ENCODE measurements around the gene MEIS1. TPM values are rescaled to one million over a fixed set of nuclear protein-coding genes. Genes with fewer than 3 reads are reported as not detected.

MEIS1 gene
- total RNA-seq, 2 donors from 2014 or later = 15.4 to 23.7 TPM

GRCh38 chr2:66580166-66581049, 145.5 kb downstream of the MEIS1 start:
- no peaks in the 10 kb centered on the region for H3K9me3 ChIP-seq
- 38% methylated on average over 10 of the region's 10 CpGs for WGBS
- peaks cover 6% of the 10 kb centered on the region for H3K4me1 ChIP-seq (replicated peaks)
- H3K27ac ChIP-seq = peak overlapping the region; percentile 79 to 89
- intact Hi-C loops (cut with DNase I) = loop anchor here (10.0 kb wide), 2 partner anchors 894 to 1074 kb away; no protein-coding TSS in a partner anchor
- H3K36me3 ChIP-seq = no peaks in the 10 kb centered on the region
- no peak for DNase-seq (ENCODE audit: low spot score)
- H3K4me3 ChIP-seq = no peak overlapping the region
- H3K27me3 ChIP-seq (replicated peaks; ENCODE audit: insufficient read depth) = peaks cover 25% of the 10 kb centered on the region
- TF ChIP-seq POLR2AphosphoS5 (IDR thresholded peaks at IDR 0.05) (no peak), POLR2A (IDR thresholded peaks at IDR 0.05) (no peak), CTCF (IDR thresholded peaks at IDR 0.05) (no peak)

- intact Hi-C loops (cut with DNase I) = loop anchor here (2.0 to 10.0 kb wide), 3 partner anchors 107 to 1073 kb away; no protein-coding TSS in a partner anchor
- Histone ChIP-seq H3K27me3 (replicated peaks; ENCODE audit: insufficient read depth) (peaks cover 18% of the 10 kb centered on the region), H3K9me3 (no peaks in the 10 kb centered on the region), H3K4me3 (peak overlapping the region; percentile 12 to 22), H3K36me3 (no peaks in the 10 kb centered on the region), H3K27ac (peak overlapping the region; percentile 79 to 89), H3K4me1 (replicated peaks) (no peaks in the 10 kb centered on the region)
- no peak for DNase-seq (ENCODE audit: low spot score)
- WGBS = 5% methylated on average over 57 of the region's 57 CpGs
- no peak for TF ChIP-seq POLR2AphosphoS5 (IDR thresholded peaks at IDR 0.05)
- TF ChIP-seq CTCF (IDR thresholded peaks at IDR 0.05) = no peak
- no peak for TF ChIP-seq POLR2A (IDR thresholded peaks at IDR 0.05)
Observed at GRCh38 chr2:66581339-66582103, 146.6 kb downstream of the MEIS1 start.

GRCh38 chr2:66582104-66582986, 147.4 kb downstream of the MEIS1 start:
- H3K27ac ChIP-seq = peak overlapping the region; percentile 79 to 89
- H3K4me1 ChIP-seq (replicated peaks) = no peaks in the 10 kb centered on the region
- peaks cover 17% of the 10 kb centered on the region for H3K27me3 ChIP-seq (replicated peaks; ENCODE audit: insufficient read depth)
- 38% methylated on average over 36 of the region's 36 CpGs for WGBS
- DNase-seq (ENCODE audit: low spot score) = no peak
- no peaks in the 10 kb centered on the region for H3K36me3 ChIP-seq
- peak overlapping the region; percentile 12 to 22 for H3K4me3 ChIP-seq
- H3K9me3 ChIP-seq = no peaks in the 10 kb centered on the region
- intact Hi-C loops (cut with DNase I) = loop anchor here (2.0 to 10.0 kb wide), 3 partner anchors 106 to 1072 kb away; no protein-coding TSS in a partner anchor
- TF ChIP-seq CTCF (IDR thresholded peaks at IDR 0.05) = no peak
- no peak for TF ChIP-seq POLR2AphosphoS5 (IDR thresholded peaks at IDR 0.05)
- TF ChIP-seq POLR2A (IDR thresholded peaks at IDR 0.05) = no peak

- WGBS = 61% methylated on average over 26 of the region's 26 CpGs
- TF ChIP-seq CTCF (IDR thresholded peaks at IDR 0.05) (no peak), POLR2A (IDR thresholded peaks at IDR 0.05) (no peak), POLR2AphosphoS5 (IDR thresholded peaks at IDR 0.05) (no peak)
Observed at GRCh38 chr2:66582987-66583880, 148.3 kb downstream of the MEIS1 start.

More at GRCh38 chr2:66582987-66583880, 148.3 kb downstream of the MEIS1 start:
- Histone ChIP-seq H3K36me3 (no peaks in the 10 kb centered on the region), H3K4me1 (replicated peaks) (no peaks in the 10 kb centered on the region), H3K4me3 (no peak overlapping the region), H3K9me3 (no peaks in the 10 kb centered on the region), H3K27me3 (replicated peaks; ENCODE audit: insufficient read depth) (peaks cover 12% of the 10 kb centered on the region), H3K27ac (peak overlapping the region; percentile 79 to 89)
- intact Hi-C loops (cut with DNase I) = loop anchor here (2.0 to 10.0 kb wide), 3 partner anchors 106 to 1072 kb away; no protein-coding TSS in a partner anchor
- no peak for DNase-seq (ENCODE audit: low spot score)
